ENCODE measurements around the gene SERPINE1. TPM values are rescaled to one million over a fixed set of nuclear protein-coding genes. Genes with fewer than 3 reads are reported as not detected.
A peak's percentile ranks its signal among the peaks of the same experiment; 100 is the strongest.
"Not testable (repeated sequence)": the region's sequence is repeated elsewhere in the genome, so short reads cannot be mapped to it uniquely, and the experiment has no call there.

SERPINE1 gene
- polyA plus RNA-seq (2013, experiment 1 of 2; ENCODE audit: insufficient read length), result 1,781 TPM
- 1,641 TPM for polyA plus RNA-seq (2013, experiment 2 of 2; ENCODE audit: insufficient read length)

- peak; percentile 100 for DNase-seq
Observed at GRCh38 chr7:101126651-101127459, at the start of gene SERPINE1. Gene SERPINE1, plus strand, starts transcription at chr7:101127104. Its CDS starts 1,290 bp downstream, at chr7:101128394.

- peak; percentile 67 for DNase-seq
Observed at GRCh38 chr7:101077303-101078086, 49.4 kb upstream of the SERPINE1 start.

DNA sequence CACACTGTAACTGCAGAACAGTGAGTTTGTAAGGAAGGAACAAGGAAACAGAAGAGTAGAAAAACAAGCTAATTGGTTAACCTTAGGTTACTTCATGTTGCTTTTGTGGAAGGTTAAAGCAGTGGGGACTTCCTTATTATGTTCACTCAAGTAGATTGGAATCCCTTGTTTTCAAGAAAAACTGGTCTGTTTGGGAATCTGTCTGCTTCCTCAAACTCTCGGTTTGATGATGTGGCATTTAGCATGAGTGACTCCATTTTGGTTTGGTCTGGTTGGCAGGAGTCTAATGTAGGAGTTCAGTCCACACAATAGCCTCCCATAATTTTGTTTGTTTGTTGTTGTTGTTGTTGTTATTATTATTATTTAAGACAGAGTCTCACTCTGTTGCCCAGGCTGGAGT is 45.5 kb upstream of the SERPINE1 start:
- no peak for DNase-seq

DNA sequence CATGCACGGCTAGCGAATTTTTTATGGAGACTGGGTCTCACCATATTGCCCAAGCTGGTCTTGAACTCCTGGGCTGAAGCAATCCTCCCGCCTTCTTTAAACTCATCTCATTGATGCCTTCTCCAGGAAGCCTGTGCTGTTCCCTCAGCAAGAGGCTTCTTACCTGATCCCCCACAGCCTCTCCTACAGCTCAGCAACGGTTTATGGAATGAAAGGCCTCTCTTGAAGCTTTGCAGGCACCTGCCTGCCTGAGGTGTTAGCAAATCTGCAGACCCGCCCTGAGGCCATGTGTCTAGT is 42.1 kb upstream of the SERPINE1 start:
- no peak for DNase-seq

- peak; percentile 77 for DNase-seq
Observed at GRCh38 chr7:101085162-101085964, 41.5 kb upstream of the SERPINE1 start, which contains the start of gene TRIM56. Gene TRIM56, plus strand, starts transcription at chr7:101085481. Its CDS starts 1,832 bp downstream, at chr7:101087313.

DNA sequence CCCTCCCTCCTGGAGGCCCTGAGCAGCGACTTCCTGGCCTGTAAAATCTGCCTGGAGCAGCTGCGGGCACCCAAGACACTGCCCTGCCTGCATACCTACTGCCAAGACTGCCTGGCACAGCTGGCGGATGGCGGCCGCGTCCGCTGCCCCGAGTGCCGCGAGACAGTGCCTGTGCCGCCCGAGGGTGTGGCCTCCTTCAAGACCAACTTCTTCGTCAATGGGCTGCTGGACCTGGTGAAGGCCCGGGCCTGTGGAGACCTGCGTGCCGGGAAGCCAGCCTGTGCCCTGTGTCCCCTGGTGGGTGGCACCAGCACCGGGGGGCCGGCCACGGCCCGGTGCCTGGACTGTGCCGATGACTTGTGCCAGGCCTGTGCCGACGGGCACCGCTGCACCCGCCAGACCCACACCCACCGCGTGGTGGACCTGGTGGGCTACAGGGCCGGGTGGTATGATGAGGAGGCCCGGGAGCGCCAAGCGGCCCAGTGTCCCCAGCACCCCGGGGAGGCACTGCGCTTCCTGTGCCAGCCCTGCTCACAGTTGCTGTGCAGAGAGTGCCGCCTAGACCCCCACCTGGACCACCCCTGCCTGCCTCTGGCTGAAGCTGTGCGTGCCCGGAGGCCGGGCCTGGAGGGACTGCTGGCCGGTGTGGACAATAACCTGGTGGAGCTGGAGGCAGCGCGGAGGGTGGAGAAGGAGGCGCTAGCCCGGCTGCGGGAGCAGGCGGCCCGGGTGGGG is 39.4 kb upstream of the SERPINE1 start:
- no peak for DNase-seq

- no peak for DNase-seq
Observed at GRCh38 chr7:101088069-101088425, 38.9 kb upstream of the SERPINE1 start.

- DNase-seq, result no peak
Observed at GRCh38 chr7:101088858-101089529, 37.9 kb upstream of the SERPINE1 start.

DNA sequence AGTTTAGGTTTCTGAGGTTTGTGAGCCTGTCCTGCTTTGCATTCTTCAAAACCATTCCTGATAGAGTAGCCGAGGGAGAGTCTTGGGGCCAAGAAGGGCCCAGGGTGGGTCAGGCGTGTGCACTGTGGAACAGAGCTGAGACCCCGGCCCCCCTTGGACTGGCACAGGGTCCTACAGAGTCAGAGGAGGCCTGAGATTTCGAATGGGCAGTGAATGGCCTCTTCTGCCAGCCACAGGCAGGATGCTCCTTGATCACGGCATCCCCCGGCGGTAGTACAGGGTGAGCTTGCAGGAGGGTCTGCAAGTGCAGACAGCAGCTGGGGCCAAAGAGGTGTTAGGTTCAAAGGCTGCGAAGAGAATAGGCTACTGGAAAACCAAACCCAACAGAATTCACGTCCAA is 37.0 kb upstream of the SERPINE1 start:
- no peak for DNase-seq

GRCh38 chr7:101092266-101092905 is 34.5 kb upstream of the SERPINE1 start:
- not testable (repeated sequence) for DNase-seq

DNA sequence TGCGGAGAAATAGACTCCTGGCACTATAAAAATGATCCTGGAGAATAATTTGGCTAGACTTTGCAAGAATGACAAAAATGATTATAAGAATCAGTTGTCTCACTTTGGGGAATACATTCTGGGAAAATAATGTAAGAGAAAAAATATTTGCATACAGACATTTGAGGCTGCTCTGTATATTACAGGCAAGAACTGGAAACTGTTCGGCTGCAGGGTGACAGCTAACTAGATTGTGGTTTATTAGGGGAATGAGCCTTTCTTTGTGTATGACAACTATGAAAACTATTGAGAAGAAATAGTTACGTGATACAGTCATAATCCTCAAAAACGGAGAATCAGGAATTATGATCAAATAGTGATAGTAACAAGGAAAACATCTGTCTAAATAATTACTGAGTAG is 33.0 kb upstream of the SERPINE1 start:
- DNase-seq, result peak; percentile 97

GRCh38 chr7:101094376-101094775 is 32.5 kb upstream of the SERPINE1 start:
- no peak for DNase-seq

DNA sequence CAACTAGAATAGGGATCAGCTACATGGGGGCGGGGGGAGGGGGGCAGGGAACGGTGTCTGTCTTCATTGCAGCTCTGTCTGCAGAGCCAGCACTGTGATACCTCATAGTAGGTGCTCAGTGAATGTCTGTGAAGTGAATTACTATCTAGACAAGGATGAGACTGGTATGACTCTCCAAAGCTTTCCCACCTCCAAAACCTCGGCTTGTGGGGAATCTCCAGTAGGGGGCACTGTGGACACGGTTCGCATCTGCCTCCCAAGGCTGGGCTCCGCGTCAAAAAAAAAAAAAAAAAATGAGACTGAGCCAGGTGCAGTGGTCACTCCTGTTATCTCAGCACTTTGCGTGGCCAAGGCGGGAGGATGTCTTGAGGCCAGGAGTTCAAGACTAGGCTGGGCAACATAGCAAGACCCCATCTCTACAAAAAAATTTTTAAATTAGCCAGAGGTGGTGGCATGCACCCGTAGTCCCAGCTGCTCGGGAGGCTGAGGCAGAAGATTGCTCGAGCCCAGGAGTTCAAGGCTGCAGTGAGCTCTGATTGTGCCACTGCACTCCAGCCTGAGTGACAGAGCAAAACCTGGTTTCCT is 32.0 kb upstream of the SERPINE1 start:
- DNase-seq, result peak; percentile 74

GRCh38 chr7:101096331-101096956 is 30.5 kb upstream of the SERPINE1 start:
- no peak for DNase-seq

DNA sequence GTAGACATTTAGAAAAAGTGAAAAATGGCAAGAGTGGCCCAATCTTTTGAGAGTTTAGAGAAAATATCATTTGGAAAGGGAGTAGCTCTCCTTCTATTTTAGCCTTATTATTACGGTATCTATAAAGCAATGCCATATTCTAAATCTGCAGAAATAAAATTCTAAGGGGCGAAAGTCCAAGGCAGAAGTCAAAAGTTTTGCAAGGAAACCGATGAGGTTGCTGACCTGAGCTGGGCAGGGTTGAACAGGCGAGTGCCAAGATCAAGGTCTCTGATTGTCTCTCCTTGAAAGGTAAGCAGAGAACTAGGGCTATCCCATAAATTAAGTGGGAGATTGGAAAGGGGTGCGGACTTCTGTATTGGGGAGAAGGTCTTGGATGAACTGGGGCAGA is 30.0 kb upstream of the SERPINE1 start:
- no peak for DNase-seq

- no peak for DNase-seq
Observed at GRCh38 chr7:101097561-101097960, 29.3 kb upstream of the SERPINE1 start.

DNA sequence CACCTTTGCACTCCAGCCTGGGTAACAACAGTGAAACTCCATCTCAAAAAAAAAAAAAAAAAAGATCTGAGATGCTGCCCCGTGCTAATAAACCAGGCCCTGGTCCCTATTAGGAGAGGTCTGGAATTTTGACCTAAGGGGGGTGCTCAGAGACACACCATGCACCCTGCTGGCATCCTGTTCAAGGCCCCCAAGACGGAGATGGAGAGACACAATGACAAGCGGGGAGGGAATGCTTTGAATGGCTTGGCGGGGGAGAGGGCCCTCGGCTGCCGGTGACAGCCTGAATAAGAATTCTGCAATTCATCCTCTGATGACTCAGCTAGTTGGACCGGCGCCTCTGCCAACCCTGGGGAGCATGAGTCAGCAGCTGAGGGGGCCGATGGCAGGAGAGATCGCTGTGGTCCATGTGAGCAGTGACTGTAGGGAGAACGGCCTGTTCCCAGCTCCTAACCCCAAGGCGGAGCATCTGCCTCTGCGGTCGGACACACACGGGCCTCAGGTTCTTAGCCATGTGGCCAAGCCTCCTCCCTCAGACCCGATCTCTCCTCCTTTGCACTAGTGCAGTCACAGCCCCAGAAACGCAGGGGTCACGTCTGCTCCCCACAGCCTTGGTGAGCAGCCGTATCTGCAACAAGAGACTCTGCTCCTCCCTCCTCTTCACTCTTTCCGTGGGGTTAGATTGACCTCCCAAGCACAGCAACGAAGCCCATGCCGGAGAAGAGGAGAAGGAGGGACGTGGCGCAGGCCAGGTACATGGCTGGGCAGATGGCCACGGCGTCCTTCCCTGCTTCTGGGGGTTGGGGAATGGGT is 26.7 kb upstream of the SERPINE1 start:
- peak; percentile 100 for DNase-seq

GRCh38 chr7:101100858-101101847 is 25.8 kb upstream of the SERPINE1 start:
- peak; percentile 56 for DNase-seq

Measured in fibroblast of skin of scalp (primary cell).